ENCODE measurements around the gene AGBL1.

AGBL1 gene

GRCh38 chr15:86322629-86323028 lies 243.0 kb downstream of the AGBL1 start:
- no peak overlapping the region for H3K4me3 ChIP-seq (ENCODE audit: insufficient read depth, low read length, poor library complexity, severe bottlenecking)
- no peaks in the 10 kb centered on the region for H3K9me2 ChIP-seq (replicated peaks; ENCODE audit: insufficient read depth, low read length)
- no peaks in the 10 kb centered on the region for H3K9me3 ChIP-seq (ENCODE audit: insufficient read depth, low read length)
- H3K9ac ChIP-seq (ENCODE audit: low read length): no peak overlapping the region
- no peaks in the 10 kb centered on the region for H3K36me3 ChIP-seq (ENCODE audit: low read length)
- H4K20me1 ChIP-seq (ENCODE audit: low read depth, low read length): no peaks in the 10 kb centered on the region
- no peaks in the 10 kb centered on the region for H3F3A ChIP-seq (ENCODE audit: insufficient read depth)
- H3K27me3 ChIP-seq (ENCODE audit: low read length): no peaks in the 10 kb centered on the region
- no peak overlapping the region for H3K27ac ChIP-seq (ENCODE audit: low read depth, low read length)
- H2AFZ ChIP-seq (ENCODE audit: low read depth, low read length, severe bottlenecking): no peak overlapping the region
- TF ChIP-seq EZH2phosphoT487 (conservative IDR thresholded peaks at IDR 0.05; ENCODE audit: low read length): no peak
- TF ChIP-seq, protein P1, sequence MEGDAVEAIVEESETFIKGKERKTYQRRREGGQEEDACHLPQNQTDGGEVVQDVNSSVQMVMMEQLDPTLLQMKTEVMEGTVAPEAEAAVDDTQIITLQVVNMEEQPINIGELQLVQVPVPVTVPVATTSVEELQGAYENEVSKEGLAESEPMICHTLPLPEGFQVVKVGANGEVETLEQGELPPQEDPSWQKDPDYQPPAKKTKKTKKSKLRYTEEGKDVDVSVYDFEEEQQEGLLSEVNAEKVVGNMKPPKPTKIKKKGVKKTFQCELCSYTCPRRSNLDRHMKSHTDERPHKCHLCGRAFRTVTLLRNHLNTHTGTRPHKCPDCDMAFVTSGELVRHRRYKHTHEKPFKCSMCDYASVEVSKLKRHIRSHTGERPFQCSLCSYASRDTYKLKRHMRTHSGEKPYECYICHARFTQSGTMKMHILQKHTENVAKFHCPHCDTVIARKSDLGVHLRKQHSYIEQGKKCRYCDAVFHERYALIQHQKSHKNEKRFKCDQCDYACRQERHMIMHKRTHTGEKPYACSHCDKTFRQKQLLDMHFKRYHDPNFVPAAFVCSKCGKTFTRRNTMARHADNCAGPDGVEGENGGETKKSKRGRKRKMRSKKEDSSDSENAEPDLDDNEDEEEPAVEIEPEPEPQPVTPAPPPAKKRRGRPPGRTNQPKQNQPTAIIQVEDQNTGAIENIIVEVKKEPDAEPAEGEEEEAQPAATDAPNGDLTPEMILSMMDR (IDR thresholded peaks at IDR 0.05; ENCODE audit: insufficient read depth, low read length, poor library complexity, severe bottlenecking): no peak
- H3K4me2 ChIP-seq (ENCODE audit: low read depth, low read length, poor library complexity, severe bottlenecking): no peak overlapping the region
- no peaks in the 10 kb centered on the region for H3K79me2 ChIP-seq (ENCODE audit: insufficient read depth, low read length)

DNA sequence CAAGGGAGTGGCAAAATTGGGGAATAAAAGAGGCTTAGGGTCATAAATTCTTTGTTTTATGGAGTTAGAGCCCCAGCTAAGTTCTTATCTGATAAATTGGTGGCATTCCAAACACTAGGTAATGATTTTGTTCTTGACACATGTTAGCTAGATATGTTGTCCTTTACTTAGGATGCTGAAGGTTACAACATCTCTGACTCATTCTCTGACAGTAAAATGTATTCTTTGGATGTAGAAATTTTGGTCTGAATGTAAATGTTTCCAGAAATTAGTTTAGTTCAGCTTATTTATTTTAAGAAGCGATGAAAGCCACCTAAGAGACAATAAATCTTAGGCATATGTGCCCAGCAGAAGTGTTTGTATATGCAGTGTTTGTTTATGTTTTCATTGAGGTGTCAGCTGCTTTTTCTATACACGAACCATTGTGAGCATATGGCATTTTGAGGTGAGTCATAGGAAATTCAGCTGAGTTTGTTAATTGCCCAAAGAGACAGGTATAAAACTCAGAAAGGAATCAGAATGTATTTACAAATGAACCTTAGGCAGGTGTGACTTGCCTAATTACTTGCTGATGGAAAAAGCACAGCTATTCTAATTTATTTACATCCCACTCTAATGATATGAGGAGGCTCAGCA lies 247.7 kb downstream of the AGBL1 start:
- peaks cover 8% of the 10 kb centered on the region; the same call in 1 of the 2 replicates for H3K9me3 ChIP-seq (ENCODE audit: insufficient read depth, low read length)

GRCh38 chr15:86328658-86329057 lies 249.0 kb downstream of the AGBL1 start:
- no peak overlapping the region for H3K9ac ChIP-seq (ENCODE audit: low read length)
- H3K36me3 ChIP-seq (ENCODE audit: low read length): no peaks in the 10 kb centered on the region
- no peaks in the 10 kb centered on the region for H4K20me1 ChIP-seq (ENCODE audit: low read depth, low read length)
- H3K9me2 ChIP-seq (replicated peaks; ENCODE audit: insufficient read depth, low read length): no peaks in the 10 kb centered on the region; the same call in 1 of the 2 replicates
- H3K27me3 ChIP-seq (ENCODE audit: low read length): no peaks in the 10 kb centered on the region
- no peaks in the 10 kb centered on the region for H3F3A ChIP-seq (ENCODE audit: insufficient read depth)
- no peaks in the 10 kb centered on the region for H3K79me2 ChIP-seq (ENCODE audit: insufficient read depth, low read length)
- TF ChIP-seq, protein P1 (IDR thresholded peaks at IDR 0.05; ENCODE audit: insufficient read depth, low read length, poor library complexity, severe bottlenecking): no peak
- no peak for TF ChIP-seq EZH2phosphoT487 (conservative IDR thresholded peaks at IDR 0.05; ENCODE audit: low read length)
- H3K9me3 ChIP-seq (ENCODE audit: insufficient read depth, low read length): peaks cover 8% of the 10 kb centered on the region; the same call in 1 of the 2 replicates
- no peak overlapping the region for H2AFZ ChIP-seq (ENCODE audit: low read depth, low read length, severe bottlenecking)
- no peak overlapping the region for H3K27ac ChIP-seq (ENCODE audit: low read depth, low read length)
- H3K4me2 ChIP-seq (ENCODE audit: low read depth, low read length, poor library complexity, severe bottlenecking): no peak overlapping the region
- H3K4me3 ChIP-seq (ENCODE audit: insufficient read depth, low read length, poor library complexity, severe bottlenecking): no peak overlapping the region

More for the DNA sequence above, 247.7 kb downstream of the AGBL1 start:
- Histone ChIP-seq H3K27ac (ENCODE audit: low read depth, low read length) (no peak overlapping the region), H3K4me2 (ENCODE audit: low read depth, low read length, poor library complexity, severe bottlenecking) (no peak overlapping the region), H3K9me2 (replicated peaks; ENCODE audit: insufficient read depth, low read length) (no peaks in the 10 kb centered on the region; the same call in 1 of the 2 replicates), H3F3A (ENCODE audit: insufficient read depth) (no peaks in the 10 kb centered on the region), H3K4me3 (ENCODE audit: insufficient read depth, low read length, poor library complexity, severe bottlenecking) (no peak overlapping the region), H4K20me1 (ENCODE audit: low read depth, low read length) (no peaks in the 10 kb centered on the region), H3K9ac (ENCODE audit: low read length) (no peak overlapping the region), H3K79me2 (ENCODE audit: insufficient read depth, low read length) (no peaks in the 10 kb centered on the region), H2AFZ (ENCODE audit: low read depth, low read length, severe bottlenecking) (no peak overlapping the region), H3K36me3 (ENCODE audit: low read length) (no peaks in the 10 kb centered on the region), H3K27me3 (ENCODE audit: low read length) (no peaks in the 10 kb centered on the region)
- TF ChIP-seq, protein P1 (IDR thresholded peaks at IDR 0.05; ENCODE audit: insufficient read depth, low read length, poor library complexity, severe bottlenecking): no peak
- TF ChIP-seq EZH2phosphoT487 (conservative IDR thresholded peaks at IDR 0.05; ENCODE audit: low read length): no peak

All from SU-DHL-6 (cell line).